Measurements from ENCODE around the gene ZNF143. TPM values are rescaled to one million over a fixed set of nuclear protein-coding genes. Genes with fewer than 3 reads are reported as not detected.

Gene ZNF143
- total and polyA plus RNA-seq, 2 of the 13 experiments (the other 11 are each of a cell fraction or from before 2014, with no cell fraction given), result 22.4 to 35.6 TPM

GRCh38 chr11:9575260-9576240, 114.7 kb downstream of the ZNF143 start (continued):
- no peak for TF ChIP-seq NFYC (CRISPR knock-in tag; IDR thresholded peaks at IDR 0.05)
- peak; percentile 50; the same call in 1 of the 2 replicates for TF ChIP-seq PHF21A (CRISPR knock-in tag; IDR thresholded peaks at IDR 0.05)
- TF ChIP-seq RBFOX2 (IDR thresholded peaks at IDR 0.05; ENCODE audit: low read depth, low read length), result peak; percentile 19; the same call in 1 of the 2 replicates
- TF ChIP-seq ZNF530 (CRISPR knock-in tag; IDR thresholded peaks at IDR 0.05; ENCODE audit: low read depth), result no peak
- TF ChIP-seq CHCHD3 (CRISPR knock-in tag; IDR thresholded peaks at IDR 0.05), result no peak
- no peak for TF ChIP-seq MBNL3 (CRISPR knock-in tag; conservative IDR thresholded peaks at IDR 0.05)
- no peak for TF ChIP-seq REXO4 (CRISPR knock-in tag; IDR thresholded peaks at IDR 0.05; ENCODE audit: borderline replicate concordance)
- no peak for TF ChIP-seq RARA (CRISPR knock-in tag; IDR thresholded peaks at IDR 0.05)
- TF ChIP-seq GZF1 (CRISPR knock-in tag; IDR thresholded peaks at IDR 0.05), result no peak
- TF ChIP-seq CREB1 (IDR thresholded peaks at IDR 0.05), result no peak
- TF ChIP-seq CREB1 (CRISPR knock-in tag; IDR thresholded peaks at IDR 0.05), result peak; percentile 39; the same call in 1 of the 2 replicates
- TF ChIP-seq, protein P1, sequence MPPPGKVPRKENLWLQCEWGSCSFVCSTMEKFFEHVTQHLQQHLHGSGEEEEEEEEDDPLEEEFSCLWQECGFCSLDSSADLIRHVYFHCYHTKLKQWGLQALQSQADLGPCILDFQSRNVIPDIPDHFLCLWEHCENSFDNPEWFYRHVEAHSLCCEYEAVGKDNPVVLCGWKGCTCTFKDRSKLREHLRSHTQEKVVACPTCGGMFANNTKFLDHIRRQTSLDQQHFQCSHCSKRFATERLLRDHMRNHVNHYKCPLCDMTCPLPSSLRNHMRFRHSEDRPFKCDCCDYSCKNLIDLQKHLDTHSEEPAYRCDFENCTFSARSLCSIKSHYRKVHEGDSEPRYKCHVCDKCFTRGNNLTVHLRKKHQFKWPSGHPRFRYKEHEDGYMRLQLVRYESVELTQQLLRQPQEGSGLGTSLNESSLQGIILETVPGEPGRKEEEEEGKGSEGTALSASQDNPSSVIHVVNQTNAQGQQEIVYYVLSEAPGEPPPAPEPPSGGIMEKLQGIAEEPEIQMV (CRISPR knock-in tag; IDR thresholded peaks at IDR 0.05; ENCODE audit: low read depth), result no peak
- no peak for TF ChIP-seq HCFC1 (IDR thresholded peaks at IDR 0.05; ENCODE audit: low read depth, low read length)
- no peak for TF ChIP-seq CENPT (CRISPR knock-in tag; IDR thresholded peaks at IDR 0.05; ENCODE audit: low read depth)
- no peak for TF ChIP-seq IRF2 (CRISPR knock-in tag; IDR thresholded peaks at IDR 0.05)
- TF ChIP-seq ZNF382 (CRISPR knock-in tag; IDR thresholded peaks at IDR 0.05; ENCODE audit: borderline replicate concordance), result no peak
- TF ChIP-seq, protein P2, sequence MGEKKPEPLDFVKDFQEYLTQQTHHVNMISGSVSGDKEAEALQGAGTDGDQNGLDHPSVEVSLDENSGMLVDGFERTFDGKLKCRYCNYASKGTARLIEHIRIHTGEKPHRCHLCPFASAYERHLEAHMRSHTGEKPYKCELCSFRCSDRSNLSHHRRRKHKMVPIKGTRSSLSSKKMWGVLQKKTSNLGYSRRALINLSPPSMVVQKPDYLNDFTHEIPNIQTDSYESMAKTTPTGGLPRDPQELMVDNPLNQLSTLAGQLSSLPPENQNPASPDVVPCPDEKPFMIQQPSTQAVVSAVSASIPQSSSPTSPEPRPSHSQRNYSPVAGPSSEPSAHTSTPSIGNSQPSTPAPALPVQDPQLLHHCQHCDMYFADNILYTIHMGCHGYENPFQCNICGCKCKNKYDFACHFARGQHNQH (CRISPR knock-in tag; IDR thresholded peaks at IDR 0.05), result no peak
- TF ChIP-seq ZNF772 (CRISPR knock-in tag; IDR thresholded peaks at IDR 0.05), result no peak
- TF ChIP-seq ZBTB37 (CRISPR knock-in tag; IDR thresholded peaks at IDR 0.05), result no peak
- no peak for TF ChIP-seq MEF2D (CRISPR knock-in tag; IDR thresholded peaks at IDR 0.05)
- TF ChIP-seq ZNF670 (CRISPR knock-in tag; IDR thresholded peaks at IDR 0.05; ENCODE audit: borderline replicate concordance), result no peak
- no peak for TF ChIP-seq TBX2 (CRISPR knock-in tag; IDR thresholded peaks at IDR 0.05; ENCODE audit: borderline replicate concordance)
- TF ChIP-seq, protein P3, sequence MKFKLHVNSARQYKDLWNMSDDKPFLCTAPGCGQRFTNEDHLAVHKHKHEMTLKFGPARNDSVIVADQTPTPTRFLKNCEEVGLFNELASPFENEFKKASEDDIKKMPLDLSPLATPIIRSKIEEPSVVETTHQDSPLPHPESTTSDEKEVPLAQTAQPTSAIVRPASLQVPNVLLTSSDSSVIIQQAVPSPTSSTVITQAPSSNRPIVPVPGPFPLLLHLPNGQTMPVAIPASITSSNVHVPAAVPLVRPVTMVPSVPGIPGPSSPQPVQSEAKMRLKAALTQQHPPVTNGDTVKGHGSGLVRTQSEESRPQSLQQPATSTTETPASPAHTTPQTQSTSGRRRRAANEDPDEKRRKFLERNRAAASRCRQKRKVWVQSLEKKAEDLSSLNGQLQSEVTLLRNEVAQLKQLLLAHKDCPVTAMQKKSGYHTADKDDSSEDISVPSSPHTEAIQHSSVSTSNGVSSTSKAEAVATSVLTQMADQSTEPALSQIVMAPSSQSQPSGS (CRISPR knock-in tag; IDR thresholded peaks at IDR 0.05), result peak; percentile 13; the same call in 1 of the 2 replicates
- no peak for TF ChIP-seq MTF1 (CRISPR knock-in tag; IDR thresholded peaks at IDR 0.05)
- no peak for TF ChIP-seq NFATC3 (CRISPR knock-in tag; IDR thresholded peaks at IDR 0.05)
- no peak for TF ChIP-seq NFYB (CRISPR knock-in tag; IDR thresholded peaks at IDR 0.05)
